Endothelial cell of umbilical vein (primary cell): ENCODE data around the gene IPO4.

Experiments
- CTCF ChIP-seq, 2 donors: IDR thresholded peaks; 1 replicate in 1 of 2; 2 replicates in 1 of 2; pipeline ENCODE4 v1.5.1; 2011; ENCODE audit warnings: low read length in 2 of 2, mild to moderate bottlenecking in 2 of 2, moderate library complexity in 2 of 2, control low read depth in 1 of 2, inconsistent platforms in 1 of 2, low read depth in 1 of 2; ENCODE audit not compliant: insufficient read depth in 1 of 2; ENCODE audit errors: extremely low read depth in 1 of 2
- FOS ChIP-seq: IDR thresholded peaks from 2 replicates; pipeline ENCODE4 v1.6.1; 2011; ENCODE audit warnings: mild to moderate bottlenecking, low read length, moderate library complexity, borderline replicate concordance; ENCODE audit not compliant: insufficient read depth
- GATA2 ChIP-seq: IDR thresholded peaks from 2 replicates; pipeline ENCODE4 v1.7.0; 2011; ENCODE audit warnings: low read depth, mild to moderate bottlenecking, moderate library complexity, mixed read lengths, low read length; ENCODE audit not compliant: insufficient read length, insufficient read depth
- POLR2A ChIP-seq: IDR thresholded peaks from 2 replicates; pipeline ENCODE4 v1.6.1; 2012; ENCODE audit warnings: low read depth, mild to moderate bottlenecking, control low read depth, low read length
- POLR2AphosphoS5 ChIP-seq: IDR thresholded peaks from 2 replicates; pipeline ENCODE4 v1.6.1; 2012; ENCODE audit warnings: low read depth, mild to moderate bottlenecking, control low read depth, low read length, moderate library complexity; ENCODE audit not compliant: insufficient read depth

GRCh38 chr14:24136684-24137528 lies 51.7 kb downstream of the IPO4 start:
- TF ChIP-seq CTCF (IDR thresholded peaks at IDR 0.05; ENCODE audit: extremely low read depth in 1 of 2, insufficient read depth in 1 of 2, low read depth in 1 of 2, low read length in 2 of 2) = no peak
- no peak for TF ChIP-seq POLR2AphosphoS5
- no peak for TF ChIP-seq POLR2A
- TF ChIP-seq FOS = no peak
- no peak for TF ChIP-seq GATA2
